Fibroblast of pulmonary artery (primary cell): Measurements from ENCODE around the gene SLC35F3.

ENCODE experiments used
- DNase-seq: peaks from one replicate; pipeline ENCODE4 v3.0.0-alpha.2; 2010; ENCODE audit warnings: low read depth
- H3K4me3 ChIP-seq: replicated peaks from 2 replicates; pipeline ENCODE4 v1.5.1; 2011; ENCODE audit warnings: low read depth, mild to moderate bottlenecking, control low read depth, low read length, moderate library complexity
- CTCF ChIP-seq: IDR thresholded peaks from 2 replicates; pipeline ENCODE4 v1.5.1; 2011; ENCODE audit warnings: mild to moderate bottlenecking, control low read depth, low read length, inconsistent platforms; ENCODE audit errors: missing control alignments

The SLC35F3 gene

GRCh38 chr1:234373064-234373958 lies 468.8 kb downstream of the SLC35F3 start, which contains the start of gene COA6:
COA6 (plus strand) TSS chr1:234373456; CDS start chr1:234373467, 11 bp downstream.
- peak; percentile 98 for DNase-seq
- H3K4me3 ChIP-seq, result peak within 1 kb of the TSS; percentile 81

GRCh38 chr1:234373959-234374254 lies 469.4 kb downstream of the SLC35F3 start:
- no peak for DNase-seq
- no peak for TF ChIP-seq CTCF
- peak overlapping the region; percentile 81 for H3K4me3 ChIP-seq

More at GRCh38 chr1:234373064-234373958, 468.8 kb downstream of the SLC35F3 start, which contains the start of gene COA6:
- no peak for TF ChIP-seq CTCF
